CD14-positive monocyte (primary cell): ENCODE data around the gene HNRNPC. TPM values are rescaled to one million over a fixed set of nuclear protein-coding genes. Genes with fewer than 3 reads are reported as not detected.
A peak's percentile ranks its signal among the peaks of the same experiment; 100 is the strongest.

ENCODE experiments used
- DNase-seq, 3 donors: peaks; one replicate each; pipeline ENCODE4 v3.0.0-alpha.2; 2011 to 2022
- H2AFZ ChIP-seq: 2 replicates; pipeline ENCODE4 v1.6.0; 2012; ENCODE audit warnings: mild to moderate bottlenecking, low read depth, low read length, inconsistent platforms; ENCODE audit not compliant: insufficient read depth, poor library complexity, severe bottlenecking
- H3K27ac ChIP-seq, 2 donors: 1 replicate in 1 of 2; 2 replicates in 1 of 2; pipeline ENCODE4 v1.5.1; 2012 to 2013; ENCODE audit warnings: low read length in 2 of 2, control low read depth in 1 of 2, inconsistent platforms in 1 of 2, low read depth in 1 of 2, mild to moderate bottlenecking in 1 of 2
- H3K27me3 ChIP-seq, 2 donors: one replicate each; pipeline versions ENCODE4 v1.6.0 to v1.6.1; 2011 to 2013; ENCODE audit warnings: low read length in 2 of 2; ENCODE audit not compliant: control insufficient read depth in 2 of 2, insufficient read depth in 2 of 2
- H3K36me3 ChIP-seq, 2 donors: replicated peaks in 1 of 2; 1 replicate in 1 of 2; 2 replicates in 1 of 2; pipeline versions ENCODE4 v1.5.1 to v1.6.1; 2012 to 2013; ENCODE audit warnings: low read length in 2 of 2, control low read depth in 1 of 2, inconsistent platforms in 1 of 2, mild to moderate bottlenecking in 1 of 2; ENCODE audit not compliant: insufficient read depth in 2 of 2, control insufficient read depth in 1 of 2
- H3K4me1 ChIP-seq, 2 donors: 1 replicate in 1 of 2; 2 replicates in 1 of 2; pipeline versions ENCODE4 v1.5.1 to v1.6.1; 2012 to 2013; ENCODE audit warnings: low read length in 2 of 2, control low read depth in 1 of 2, inconsistent platforms in 1 of 2, mild to moderate bottlenecking in 1 of 2, moderate library complexity in 1 of 2; ENCODE audit not compliant: insufficient read depth in 2 of 2, control insufficient read depth in 1 of 2
- H3K4me2 ChIP-seq: replicated peaks from 2 replicates; pipeline ENCODE3; 2012; ENCODE audit warnings: low read length, moderate library complexity, mild to moderate bottlenecking; ENCODE audit not compliant: poor library complexity, severe bottlenecking; ENCODE audit errors: extremely low read depth
- H3K4me3 ChIP-seq, 3 experiments: fragments of 200-600 bp in 1 of 3; sonication (generic) in 1 of 3; replicated peaks in 1 of 3; 1 replicate in 2 of 3; 2 replicates in 1 of 3; pipeline ENCODE4 v1.5.1; 2011 to 2013; ENCODE audit warnings: low read length in 3 of 3, mild to moderate bottlenecking in 3 of 3, control low read depth in 2 of 3, low read depth in 2 of 3, inconsistent platforms in 1 of 3, moderate library complexity in 1 of 3
- H3K79me2 ChIP-seq: 2 replicates; pipeline ENCODE4 v1.6.0; 2012; ENCODE audit warnings: mild to moderate bottlenecking, control low read depth, inconsistent platforms, low read length, moderate library complexity; ENCODE audit not compliant: insufficient read depth
- H3K9ac ChIP-seq: 2 replicates; pipeline ENCODE4 v1.6.0; 2017; ENCODE audit warnings: low read length, mild to moderate bottlenecking; ENCODE audit not compliant: insufficient read depth, poor library complexity, severe bottlenecking
- H3K9me3 ChIP-seq, 2 donors: replicated peaks in 1 of 2; 1 replicate in 1 of 2; 2 replicates in 1 of 2; pipeline versions ENCODE4 v1.5.1 to v1.6.1; 2012 to 2013; ENCODE audit warnings: low read length in 2 of 2, control low read depth in 1 of 2; ENCODE audit not compliant: control insufficient read depth in 1 of 2, insufficient read depth in 1 of 2
- H4K20me1 ChIP-seq: 2 replicates; pipeline ENCODE4 v1.6.0; 2012; ENCODE audit warnings: mild to moderate bottlenecking, low read length, control low read depth, moderate library complexity; ENCODE audit not compliant: insufficient read depth
- H3K27ac Mint-ChIP-seq, 7 donors: one replicate each; pipeline ENCODE4 v1.8.0; 2020; ENCODE audit warnings: mild to moderate bottlenecking in 7 of 7, mixed read lengths in 7 of 7, moderate library complexity in 6 of 7, inconsistent platforms in 2 of 7
- H3K27me3 Mint-ChIP-seq, 3 donors: one replicate each; pipeline ENCODE4 v1.8.0; 2021 to 2022; ENCODE audit warnings: low read depth in 3 of 3, mild to moderate bottlenecking in 3 of 3, mixed read lengths in 3 of 3, moderate library complexity in 3 of 3, inconsistent platforms in 1 of 3
- H3K36me3 Mint-ChIP-seq, 2 donors: one replicate each; pipeline ENCODE4 v1.8.0; 2020; ENCODE audit warnings: mixed read lengths in 2 of 2, inconsistent platforms in 1 of 2, mild to moderate bottlenecking in 1 of 2
- H3K4me1 Mint-ChIP-seq: one replicate; pipeline ENCODE4 v1.8.0; 2020; ENCODE audit warnings: mild to moderate bottlenecking, mixed read lengths
- H3K4me3 Mint-ChIP-seq, 2 donors: one replicate each; pipeline ENCODE4 v1.8.0; 2020; ENCODE audit warnings: mild to moderate bottlenecking in 2 of 2, mixed read lengths in 2 of 2, moderate library complexity in 1 of 2
- H3K9me3 Mint-ChIP-seq, 7 donors: one replicate each; pipeline ENCODE4 v1.8.0; 2020 to 2022; ENCODE audit warnings: mixed read lengths in 7 of 7, mild to moderate bottlenecking in 6 of 7, moderate library complexity in 6 of 7, inconsistent platforms in 2 of 7
- CTCF ChIP-seq: fragments of 200-600 bp; IDR thresholded peaks from one replicate; pipeline ENCODE4 v1.8.0; 2022; ENCODE audit warnings: antibody characterized with exemption, mild to moderate bottlenecking
- WGBS: methylation state at CpG from one replicate; pipeline ENCODE4 v1.1.5; 2013; ENCODE audit warnings: missing lambda C conversion rate; ENCODE audit not compliant: insufficient coverage; 5-methylcytosine and 5-hydroxymethylcytosine counted together
- intact Hi-C, 2 donors: fragments of 100-400 bp; cut with micrococcal nuclease; formaldehyde crosslinking; loops; one replicate each; pipeline versions ENCODE4 v1.15.0 to v1.15.1; 2023
- polyA plus RNA-seq, 3 donors: library from polyadenylated mRNA; depleted of rRNA in 1 of 3; unstranded in 2 of 3; stranded (reverse) in 1 of 3; fragments of 300-500 nt in 2 of 3; fragments of >200 nt in 1 of 3; fragmentation: Illumina TruSeq in 2 of 3; gene quantifications; 1 replicate in 2 of 3; 2 replicates in 1 of 3; pipeline ENCODE4 v1.2.3, GENCODE V29; 2012 to 2021

The HNRNPC gene
- polyA plus RNA-seq, 3 donors = 391 to 609 (median 580) TPM

GRCh38 chr14:21240417-21240816, 28.8 kb downstream of the HNRNPC start:
- intact Hi-C loops = loop anchor here (5.0 kb wide), 1 partner anchor 142 kb away; the partner anchor contains the start of gene SUPT16H (in 2 of the 2)
- peaks cover 20% of the 10 kb centered on the region for H3K4me1 Mint-ChIP-seq
- Histone ChIP-seq H3K9me3 (no peaks in the 10 kb centered on the region), H3K27me3 (no peaks in the 10 kb centered on the region), H2AFZ (no peak overlapping the region), H3K4me1 (peaks cover 13 to 16% of the 10 kb centered on the region in 2 donors), H3K9ac (no peak overlapping the region), H4K20me1 (peaks cover 100% of the 10 kb centered on the region), H3K4me2 (no peak overlapping the region), H3K27ac (no peak overlapping the region), H3K36me3 (peaks cover 27 to 85% of the 10 kb centered on the region in 2 donors), H3K79me2 (peaks cover 100% of the 10 kb centered on the region), H3K4me3 (no peak overlapping the region)
- H3K27ac Mint-ChIP-seq = peak overlapping the region in 2 of 7 donors; percentile 42
- H3K4me3 Mint-ChIP-seq = no peak overlapping the region
- no peaks in the 10 kb centered on the region for H3K9me3 Mint-ChIP-seq
- H3K36me3 Mint-ChIP-seq = peaks cover 31 to 52% of the 10 kb centered on the region in 2 donors
- peaks cover 0 to 3% (median 0%) of the 10 kb centered on the region in 3 donors for H3K27me3 Mint-ChIP-seq
- DNase-seq = no peak
- 100% methylated on average over 1 of the region's 2 CpGs for WGBS
- no peak for TF ChIP-seq CTCF

DNA sequence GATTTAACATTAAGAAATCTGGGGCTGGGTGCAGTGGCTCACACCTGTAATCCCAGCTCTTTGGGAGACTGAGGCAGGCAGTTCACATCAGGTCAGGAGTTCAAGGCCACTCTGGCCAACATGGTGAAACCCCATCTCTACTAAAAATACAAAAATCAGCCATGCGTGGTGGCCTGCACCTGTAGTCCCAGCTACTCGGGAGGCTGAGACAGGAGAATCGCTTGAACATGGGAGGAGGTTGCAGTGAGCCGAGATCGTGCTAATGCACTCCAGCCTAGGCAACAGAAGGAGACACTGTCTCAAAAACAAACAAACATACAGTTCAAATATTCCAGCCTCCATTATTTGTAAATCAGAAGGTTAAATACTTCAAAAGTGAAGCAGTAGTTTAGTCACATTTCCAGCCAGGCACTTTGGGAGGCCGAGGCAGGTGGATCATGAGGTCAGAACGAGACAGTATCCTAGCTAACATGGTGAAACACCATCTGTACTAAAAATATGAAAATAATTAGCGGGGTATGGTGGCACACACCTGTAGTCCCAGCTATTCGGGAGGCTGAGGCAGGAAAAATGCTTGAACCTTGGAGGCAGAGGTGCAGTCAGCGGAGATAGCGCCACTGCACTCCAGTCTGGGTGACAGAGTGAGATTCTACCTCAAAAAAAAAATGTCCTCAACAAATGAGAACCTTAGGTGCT, 30.3 kb downstream of the HNRNPC start:
- Histone ChIP-seq H2AFZ (no peak overlapping the region), H3K9me3 (no peaks in the 10 kb centered on the region), H3K79me2 (peaks cover 100% of the 10 kb centered on the region), H3K4me2 (no peak overlapping the region), H4K20me1 (peaks cover 100% of the 10 kb centered on the region), H3K4me1 (peaks cover 1 to 2% of the 10 kb centered on the region in 2 donors), H3K4me3 (no peak overlapping the region), H3K27ac (no peak overlapping the region), H3K9ac (no peak overlapping the region), H3K27me3 (no peaks in the 10 kb centered on the region), H3K36me3 (peaks cover 36 to 87% of the 10 kb centered on the region in 2 donors)
- Mint-ChIP-seq H3K27ac (peak overlapping the region in 5 of 7 donors; percentile 15 to 78 (median 51)), H3K27me3 (peaks cover 0 to 3% (median 0%) of the 10 kb centered on the region in 3 donors), H3K4me3 (no peak overlapping the region), H3K9me3 (no peaks in the 10 kb centered on the region), H3K36me3 (peaks cover 36 to 55% of the 10 kb centered on the region in 2 donors), H3K4me1 (peaks cover 9% of the 10 kb centered on the region)
- no peak for TF ChIP-seq CTCF
- no peak for DNase-seq
- intact Hi-C loops = no loop called here
- 100% methylated on average over 2 of the region's 11 CpGs for WGBS
